ENCODE results near the gene MGMT. TPM values are rescaled to one million over a fixed set of nuclear protein-coding genes. Genes with fewer than 3 reads are reported as not detected.

MGMT gene
- total RNA-seq, 2 donors from 2014 or later: 18.3 to 25.5 TPM

GRCh38 chr10:129773359-129773990, 306.4 kb downstream of the MGMT start:
- no peak for DNase-seq (ENCODE audit: low spot score)
- ATAC-seq (ENCODE audit: insufficient number of reproducible peaks, low FRiP score, low read depth): no peak

GRCh38 chr10:129774082-129774735, 307.2 kb downstream of the MGMT start:
- TF ChIP-seq, protein P1, sequence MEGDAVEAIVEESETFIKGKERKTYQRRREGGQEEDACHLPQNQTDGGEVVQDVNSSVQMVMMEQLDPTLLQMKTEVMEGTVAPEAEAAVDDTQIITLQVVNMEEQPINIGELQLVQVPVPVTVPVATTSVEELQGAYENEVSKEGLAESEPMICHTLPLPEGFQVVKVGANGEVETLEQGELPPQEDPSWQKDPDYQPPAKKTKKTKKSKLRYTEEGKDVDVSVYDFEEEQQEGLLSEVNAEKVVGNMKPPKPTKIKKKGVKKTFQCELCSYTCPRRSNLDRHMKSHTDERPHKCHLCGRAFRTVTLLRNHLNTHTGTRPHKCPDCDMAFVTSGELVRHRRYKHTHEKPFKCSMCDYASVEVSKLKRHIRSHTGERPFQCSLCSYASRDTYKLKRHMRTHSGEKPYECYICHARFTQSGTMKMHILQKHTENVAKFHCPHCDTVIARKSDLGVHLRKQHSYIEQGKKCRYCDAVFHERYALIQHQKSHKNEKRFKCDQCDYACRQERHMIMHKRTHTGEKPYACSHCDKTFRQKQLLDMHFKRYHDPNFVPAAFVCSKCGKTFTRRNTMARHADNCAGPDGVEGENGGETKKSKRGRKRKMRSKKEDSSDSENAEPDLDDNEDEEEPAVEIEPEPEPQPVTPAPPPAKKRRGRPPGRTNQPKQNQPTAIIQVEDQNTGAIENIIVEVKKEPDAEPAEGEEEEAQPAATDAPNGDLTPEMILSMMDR (IDR thresholded peaks at IDR 0.05): no peak
- DNase-seq (ENCODE audit: low spot score) (no peak), ATAC-seq (ENCODE audit: insufficient number of reproducible peaks, low FRiP score, low read depth) (no peak)
- Histone ChIP-seq H3K9me3 (no peaks in the 10 kb centered on the region), H3K4me3 (no peak overlapping the region), H3K27ac (no peak overlapping the region), H3K36me3 (no peaks in the 10 kb centered on the region), H3K27me3 (replicated peaks; ENCODE audit: insufficient read depth) (no peaks in the 10 kb centered on the region), H3K4me1 (ENCODE audit: control insufficient read depth in 1 of 2, low read depth in 2 of 2) (no peaks in the 10 kb centered on the region)

More at GRCh38 chr10:129773359-129773990, 306.4 kb downstream of the MGMT start:
- TF ChIP-seq, protein P1 (IDR thresholded peaks at IDR 0.05): no peak
- Histone ChIP-seq H3K4me3 (no peak overlapping the region), H3K36me3 (no peaks in the 10 kb centered on the region), H3K27me3 (replicated peaks; ENCODE audit: insufficient read depth) (no peaks in the 10 kb centered on the region), H3K4me1 (ENCODE audit: control insufficient read depth in 1 of 2, low read depth in 2 of 2) (no peaks in the 10 kb centered on the region), H3K27ac (no peak overlapping the region), H3K9me3 (no peaks in the 10 kb centered on the region)

GRCh38 chr10:129774736-129775401, 307.8 kb downstream of the MGMT start:
- TF ChIP-seq, protein P1 (IDR thresholded peaks at IDR 0.05): no peak
- Histone ChIP-seq H3K27ac (no peak overlapping the region), H3K27me3 (replicated peaks; ENCODE audit: insufficient read depth) (no peaks in the 10 kb centered on the region), H3K36me3 (no peaks in the 10 kb centered on the region), H3K9me3 (no peaks in the 10 kb centered on the region), H3K4me3 (no peak overlapping the region), H3K4me1 (ENCODE audit: control insufficient read depth in 1 of 2, low read depth in 2 of 2) (no peaks in the 10 kb centered on the region)
- ATAC-seq (ENCODE audit: insufficient number of reproducible peaks, low FRiP score, low read depth): no peak
- DNase-seq (ENCODE audit: low spot score): no peak

DNA sequence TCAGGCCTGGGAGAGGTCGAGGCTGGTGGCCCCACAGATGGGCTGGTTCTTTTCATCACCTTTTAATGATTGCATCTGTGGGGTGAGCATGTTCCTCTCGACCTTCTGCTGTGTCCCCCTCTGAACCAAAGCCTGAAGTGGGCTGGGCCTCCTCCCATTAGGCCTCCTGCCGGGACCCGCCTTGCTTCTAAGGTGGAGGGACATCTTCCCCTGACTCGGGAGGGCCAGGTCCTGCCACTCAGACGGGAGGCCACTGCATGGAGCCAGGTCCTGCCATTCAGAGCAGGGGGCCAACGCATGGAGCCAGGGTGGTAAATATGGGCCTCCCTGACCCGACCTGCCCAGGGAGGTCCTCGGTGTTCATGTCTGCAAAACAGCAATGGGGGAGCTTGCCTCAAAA, 308.6 kb downstream of the MGMT start:
- Histone ChIP-seq H3K36me3 (no peaks in the 10 kb centered on the region), H3K27me3 (replicated peaks; ENCODE audit: insufficient read depth) (no peaks in the 10 kb centered on the region), H3K27ac (no peak overlapping the region), H3K4me3 (no peak overlapping the region), H3K9me3 (no peaks in the 10 kb centered on the region), H3K4me1 (ENCODE audit: control insufficient read depth in 1 of 2, low read depth in 2 of 2) (no peaks in the 10 kb centered on the region)
- DNase-seq (ENCODE audit: low spot score) (no peak), ATAC-seq (ENCODE audit: insufficient number of reproducible peaks, low FRiP score, low read depth) (no peak)
- TF ChIP-seq, protein P1 (IDR thresholded peaks at IDR 0.05): no peak

GRCh38 chr10:129777687-129778086, 310.6 kb downstream of the MGMT start:
- Histone ChIP-seq H3K27ac (no peak overlapping the region), H3K4me1 (ENCODE audit: control insufficient read depth in 1 of 2, low read depth in 2 of 2) (no peaks in the 10 kb centered on the region), H3K4me3 (no peak overlapping the region), H3K9me3 (no peaks in the 10 kb centered on the region), H3K27me3 (replicated peaks; ENCODE audit: insufficient read depth) (no peaks in the 10 kb centered on the region), H3K36me3 (no peaks in the 10 kb centered on the region)
- ATAC-seq (ENCODE audit: insufficient number of reproducible peaks, low FRiP score, low read depth) (no peak), DNase-seq (ENCODE audit: low spot score) (no peak)
- TF ChIP-seq, protein P1 (IDR thresholded peaks at IDR 0.05): no peak
